LNCaP clone FGC (cell line): Measurements from ENCODE around the gene GLP1R.
A peak's percentile ranks its signal among the peaks of the same experiment; 100 is the strongest.

Source experiments
- DNase-seq: peaks from one replicate; pipeline ENCODE4 v3.0.0-alpha.2; 2011; ENCODE audit warnings: low read depth
- H3K4me3 ChIP-seq: 2 replicates; pipeline ENCODE4 v1.5.1; 2011; ENCODE audit warnings: mild to moderate bottlenecking, low read depth, low read length, control low read depth
- TF ChIP-seq, protein P1 (sequence below): IDR thresholded peaks from 2 replicates; pipeline ENCODE4 v1.5.1; 2012; ENCODE audit warnings: mild to moderate bottlenecking; ENCODE audit not compliant: control insufficient read depth, insufficient read depth; ENCODE audit errors: extremely low read depth

The GLP1R gene

DNA sequence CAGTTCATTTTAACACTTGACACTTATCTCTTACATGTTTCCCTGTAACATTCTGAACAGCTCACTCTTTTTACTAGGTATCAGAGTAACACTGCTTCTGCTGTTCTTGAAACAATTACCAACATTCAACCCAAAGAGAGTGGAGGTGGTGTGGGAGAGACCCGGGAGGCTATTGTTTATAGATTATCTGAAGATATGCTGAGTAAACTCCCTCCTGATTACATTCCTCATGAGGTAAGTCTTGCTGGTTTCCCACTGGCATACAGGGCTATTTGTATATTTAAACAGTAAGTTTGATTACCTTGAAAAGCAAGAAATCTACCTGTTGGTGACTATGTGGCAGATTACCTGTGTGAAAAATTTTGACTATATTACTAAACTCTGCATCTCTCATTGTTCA lies 39.8 kb upstream of the GLP1R start:
- TF ChIP-seq, protein P1, sequence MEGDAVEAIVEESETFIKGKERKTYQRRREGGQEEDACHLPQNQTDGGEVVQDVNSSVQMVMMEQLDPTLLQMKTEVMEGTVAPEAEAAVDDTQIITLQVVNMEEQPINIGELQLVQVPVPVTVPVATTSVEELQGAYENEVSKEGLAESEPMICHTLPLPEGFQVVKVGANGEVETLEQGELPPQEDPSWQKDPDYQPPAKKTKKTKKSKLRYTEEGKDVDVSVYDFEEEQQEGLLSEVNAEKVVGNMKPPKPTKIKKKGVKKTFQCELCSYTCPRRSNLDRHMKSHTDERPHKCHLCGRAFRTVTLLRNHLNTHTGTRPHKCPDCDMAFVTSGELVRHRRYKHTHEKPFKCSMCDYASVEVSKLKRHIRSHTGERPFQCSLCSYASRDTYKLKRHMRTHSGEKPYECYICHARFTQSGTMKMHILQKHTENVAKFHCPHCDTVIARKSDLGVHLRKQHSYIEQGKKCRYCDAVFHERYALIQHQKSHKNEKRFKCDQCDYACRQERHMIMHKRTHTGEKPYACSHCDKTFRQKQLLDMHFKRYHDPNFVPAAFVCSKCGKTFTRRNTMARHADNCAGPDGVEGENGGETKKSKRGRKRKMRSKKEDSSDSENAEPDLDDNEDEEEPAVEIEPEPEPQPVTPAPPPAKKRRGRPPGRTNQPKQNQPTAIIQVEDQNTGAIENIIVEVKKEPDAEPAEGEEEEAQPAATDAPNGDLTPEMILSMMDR, result no peak
- H3K4me3 ChIP-seq, result no peak overlapping the region
- peak; percentile 14 for DNase-seq

DNA sequence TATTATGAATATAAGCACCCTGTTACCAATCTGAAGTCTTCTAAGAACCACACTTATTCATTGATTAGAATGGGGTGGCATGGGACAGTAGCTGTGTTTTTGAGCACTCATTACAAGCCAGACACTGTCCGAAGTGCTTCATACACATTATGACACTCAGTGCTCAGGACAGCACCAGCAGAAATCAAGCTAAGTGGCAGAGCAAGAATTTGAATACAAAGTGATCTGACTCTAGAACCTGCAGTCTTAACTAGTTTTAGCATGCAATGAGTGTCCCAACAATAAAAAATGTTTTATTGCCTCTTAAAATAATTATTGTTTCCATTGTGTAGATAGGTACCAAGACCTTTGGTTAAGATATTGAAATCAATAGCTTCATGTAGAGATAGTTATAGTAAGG lies 39.1 kb upstream of the GLP1R start:
- TF ChIP-seq, protein P1, result no peak
- H3K4me3 ChIP-seq, result no peak overlapping the region
- peak; percentile 59 for DNase-seq

DNA sequence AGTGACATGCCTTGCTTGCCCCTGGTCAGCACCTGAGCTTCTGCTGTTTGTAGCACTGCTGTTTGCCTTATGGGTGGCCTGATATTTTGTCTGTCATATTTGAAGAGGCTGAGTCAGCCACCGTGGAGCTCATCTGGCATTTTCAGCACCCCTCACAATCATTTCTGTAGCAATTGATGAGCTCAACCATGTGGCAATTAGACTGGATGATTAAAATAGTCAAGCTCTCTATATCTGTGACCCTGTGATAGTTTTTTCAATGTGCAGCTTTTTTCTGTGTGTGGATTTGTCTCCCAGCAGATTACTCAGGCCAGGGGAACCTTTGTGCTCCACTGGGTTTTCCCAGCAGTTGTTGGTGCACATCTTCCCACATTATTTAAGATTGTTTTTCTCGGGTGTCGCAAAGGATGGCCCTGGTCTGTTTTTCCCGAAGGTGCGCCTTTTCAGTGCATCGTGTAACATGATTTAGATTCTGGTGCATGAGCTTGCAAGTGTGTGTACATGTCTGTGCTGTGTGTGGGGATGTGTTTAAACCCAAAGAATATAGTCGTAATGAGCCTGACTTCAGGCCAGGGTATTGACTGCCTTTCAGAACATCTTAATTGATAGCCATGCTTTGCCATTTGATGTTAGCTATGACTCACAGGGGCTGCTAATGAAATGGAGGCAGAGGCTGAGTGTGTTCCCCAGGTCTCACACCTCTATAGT lies 31.6 kb upstream of the GLP1R start:
- TF ChIP-seq, protein P1, result no peak
- DNase-seq, result no peak
- H3K4me3 ChIP-seq, result no peak overlapping the region

DNA sequence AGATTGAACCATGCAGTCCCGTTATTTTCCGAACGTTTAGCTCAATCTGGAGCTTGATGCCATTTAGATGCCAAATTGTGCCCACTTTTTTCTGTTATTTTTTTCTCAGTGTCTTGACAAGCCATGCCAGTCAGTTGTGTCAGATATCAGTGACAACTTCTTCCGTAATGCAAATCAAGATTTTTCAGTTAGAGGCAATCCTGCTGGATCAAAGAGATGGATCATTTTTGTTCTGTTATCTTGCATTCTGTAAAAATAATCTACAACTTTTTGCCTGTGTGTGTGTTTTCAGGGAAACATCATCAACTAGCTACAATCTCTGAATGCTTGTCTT lies 31.1 kb upstream of the GLP1R start:
- TF ChIP-seq, protein P1, result no peak
- H3K4me3 ChIP-seq, result no peak overlapping the region
- no peak for DNase-seq

DNA sequence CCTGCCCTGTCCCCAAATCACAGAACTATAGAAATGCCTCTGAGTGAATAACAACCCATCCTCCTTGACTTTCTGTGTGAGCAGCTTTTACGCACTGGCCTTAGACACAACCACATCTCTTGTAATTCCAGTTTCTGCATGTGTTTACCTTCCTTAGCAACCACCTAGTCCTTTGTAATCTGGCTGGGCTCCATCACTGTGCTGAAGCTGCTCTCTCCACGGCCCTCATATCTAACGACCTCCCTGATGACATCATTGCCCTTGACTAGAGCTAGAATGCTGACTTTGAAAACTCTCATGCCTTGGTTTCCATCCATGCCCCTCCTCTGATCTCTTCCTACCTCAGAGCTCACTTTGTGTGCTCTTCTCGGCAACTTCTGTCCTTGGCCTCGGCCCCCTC lies 30.5 kb upstream of the GLP1R start:
- H3K4me3 ChIP-seq, result no peak overlapping the region
- TF ChIP-seq, protein P1, result no peak
- DNase-seq, result peak; percentile 60

DNA sequence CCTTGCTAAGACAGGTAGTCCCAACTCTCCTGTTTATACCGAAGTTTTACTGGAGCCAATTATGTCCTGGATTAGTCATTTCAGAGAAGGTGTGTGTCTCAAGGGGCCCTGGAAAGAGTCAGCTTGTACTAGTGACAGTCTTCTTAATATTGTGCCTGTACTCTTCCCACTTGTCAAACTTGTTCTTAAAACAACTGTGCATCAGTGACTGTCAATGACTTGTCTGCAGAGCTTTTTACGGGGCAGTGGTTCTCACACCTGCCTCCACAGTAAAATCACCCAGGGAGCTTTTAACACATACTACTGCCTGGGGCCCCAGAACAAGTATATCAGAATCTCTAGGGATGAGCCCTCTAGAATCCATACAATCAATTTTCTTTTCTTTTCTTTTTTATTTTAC lies 28.4 kb upstream of the GLP1R start:
- TF ChIP-seq, protein P1, result no peak
- H3K4me3 ChIP-seq, result no peak overlapping the region
- DNase-seq, result peak; percentile 52

DNA sequence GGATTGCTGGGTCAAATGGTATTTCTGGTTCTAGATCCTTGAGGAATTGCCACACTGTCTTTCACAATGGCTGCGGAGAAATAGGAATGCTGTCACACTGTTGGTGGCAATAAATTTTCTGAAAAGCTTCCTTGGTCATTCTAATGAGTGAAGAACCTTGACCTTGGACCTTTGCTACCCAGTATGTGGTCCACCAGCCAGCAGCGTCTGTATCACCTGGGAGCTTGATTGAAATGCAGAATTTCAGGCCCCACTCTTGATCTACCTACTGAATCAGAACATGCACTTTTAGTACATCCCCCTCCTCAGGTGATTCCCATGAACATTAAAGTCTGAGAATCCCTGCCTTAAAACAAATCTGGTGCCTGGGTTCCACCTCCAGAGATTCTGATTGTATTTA lies 27.5 kb upstream of the GLP1R start:
- TF ChIP-seq, protein P1, result no peak
- no peak overlapping the region for H3K4me3 ChIP-seq
- DNase-seq, result no peak
